DOHH2 (cell line): ENCODE measurements around the gene HBP1.

ENCODE experiments used
- H3F3A ChIP-seq: fragments of 200-600 bp; sonication (generic), shearing (Covaris generic); 2 replicates; pipeline ENCODE4 v1.6.0; 2016; ENCODE audit warnings: antibody characterized with exemption, mild to moderate bottlenecking; ENCODE audit not compliant: control insufficient read depth, insufficient read depth
- H3K27ac ChIP-seq: fragments of 200-600 bp; sonication (generic); 2 replicates; pipeline ENCODE4 v1.5.1; 2014; ENCODE audit warnings: low read depth, mild to moderate bottlenecking, low read length, moderate library complexity
- H3K27me3 ChIP-seq: fragments of 200-600 bp; sonication (generic); 2 replicates; pipeline ENCODE4 v1.6.1; 2014; ENCODE audit warnings: mild to moderate bottlenecking, low read length, mixed read lengths; ENCODE audit not compliant: control insufficient read depth
- H3K36me3 ChIP-seq: fragments of 200-600 bp; sonication (generic); 2 replicates; pipeline ENCODE4 v1.6.1; 2014; ENCODE audit warnings: mild to moderate bottlenecking, low read length, moderate library complexity, mixed read lengths; ENCODE audit not compliant: control insufficient read depth
- H3K4me1 ChIP-seq: fragments of 200-600 bp; sonication (generic); 2 replicates; pipeline ENCODE4 v1.6.1; 2014; ENCODE audit warnings: mild to moderate bottlenecking, low read length, mixed read lengths; ENCODE audit not compliant: control insufficient read depth
- H3K4me2 ChIP-seq: fragments of 200-600 bp; sonication (generic); 2 replicates; pipeline ENCODE4 v1.6.0; 2014; ENCODE audit warnings: mild to moderate bottlenecking, low read length, moderate library complexity
- H3K4me3 ChIP-seq: fragments of 200-600 bp; sonication (generic); 2 replicates; pipeline ENCODE4 v1.5.1; 2014; ENCODE audit warnings: mild to moderate bottlenecking, low read length, mixed read lengths
- H3K79me2 ChIP-seq: fragments of 200-600 bp; sonication (generic); 2 replicates; pipeline ENCODE4 v1.6.1; 2014; ENCODE audit warnings: mild to moderate bottlenecking, low read length, mixed read lengths; ENCODE audit not compliant: control insufficient read depth
- H3K9me2 ChIP-seq: fragments of 200-600 bp; sonication (generic); replicated peaks from 2 replicates; pipeline ENCODE4 v1.6.1; 2014; ENCODE audit warnings: mild to moderate bottlenecking, low read length, mixed read lengths; ENCODE audit not compliant: control insufficient read depth
- H3K9me3 ChIP-seq: fragments of 200-600 bp; sonication (generic); 2 replicates; pipeline ENCODE4 v1.6.1; 2014; ENCODE audit warnings: antibody characterized with exemption, low read length, mixed read lengths; ENCODE audit not compliant: control insufficient read depth, insufficient read depth
- H4K20me1 ChIP-seq: fragments of 200-600 bp; sonication (generic); 2 replicates; pipeline ENCODE4 v1.6.0; 2014; ENCODE audit warnings: low read depth, mild to moderate bottlenecking, antibody characterized with exemption, low read length, moderate library complexity; ENCODE audit not compliant: control insufficient read depth, insufficient read depth
- CTCF ChIP-seq: fragments of 200-600 bp; sonication (generic); IDR thresholded peaks from one replicate; pipeline ENCODE4 v1.5.1; 2014; ENCODE audit warnings: antibody characterized with exemption, mild to moderate bottlenecking, low read depth, low read length; ENCODE audit not compliant: poor library complexity, severe bottlenecking
- EZH2phosphoT487 ChIP-seq: fragments of 200-600 bp; sonication (generic); IDR thresholded peaks from 2 replicates; pipeline ENCODE4 v1.6.1; 2017; ENCODE audit warnings: borderline replicate concordance, mild to moderate bottlenecking, antibody characterized with exemption, low read length, moderate library complexity, mixed read lengths

HBP1 gene

GRCh38 chr7:107207459-107207858, 38.7 kb downstream of the HBP1 start:
- H3K4me1 ChIP-seq: peaks cover 6% of the 10 kb centered on the region
- H3K9me2 ChIP-seq: no peaks in the 10 kb centered on the region
- no peak overlapping the region for H3K27ac ChIP-seq
- H3K36me3 ChIP-seq: peaks cover 13% of the 10 kb centered on the region; the same call in 1 of the 2 replicates
- H3K79me2 ChIP-seq: no peaks in the 10 kb centered on the region
- no peaks in the 10 kb centered on the region for H3K27me3 ChIP-seq
- no peak overlapping the region for H3K4me3 ChIP-seq
- no peak overlapping the region for H3K4me2 ChIP-seq
- no peaks in the 10 kb centered on the region for H3K9me3 ChIP-seq
- H4K20me1 ChIP-seq: no peaks in the 10 kb centered on the region
- no peak for TF ChIP-seq EZH2phosphoT487
- TF ChIP-seq CTCF: no peak
- no peaks in the 10 kb centered on the region for H3F3A ChIP-seq

GRCh38 chr7:107208024-107208521, 39.3 kb downstream of the HBP1 start:
- Histone ChIP-seq H4K20me1 (no peaks in the 10 kb centered on the region), H3K4me2 (no peak overlapping the region), H3F3A (no peaks in the 10 kb centered on the region), H3K36me3 (peaks cover 8% of the 10 kb centered on the region; the same call in 1 of the 2 replicates), H3K27ac (no peak overlapping the region), H3K27me3 (no peaks in the 10 kb centered on the region), H3K9me2 (no peaks in the 10 kb centered on the region), H3K4me1 (peaks cover 6% of the 10 kb centered on the region), H3K9me3 (no peaks in the 10 kb centered on the region), H3K79me2 (no peaks in the 10 kb centered on the region), H3K4me3 (no peak overlapping the region)
- no peak for TF ChIP-seq CTCF
- no peak for TF ChIP-seq EZH2phosphoT487

- H3F3A ChIP-seq: no peaks in the 10 kb centered on the region
- no peak for TF ChIP-seq CTCF
- TF ChIP-seq EZH2phosphoT487: no peak
- H3K27ac ChIP-seq: no peak overlapping the region
- H3K9me2 ChIP-seq: no peaks in the 10 kb centered on the region
- H3K79me2 ChIP-seq: no peaks in the 10 kb centered on the region
- no peaks in the 10 kb centered on the region for H4K20me1 ChIP-seq
- H3K36me3 ChIP-seq: peaks cover 6% of the 10 kb centered on the region; the same call in 1 of the 2 replicates
- no peak overlapping the region for H3K4me3 ChIP-seq
- no peaks in the 10 kb centered on the region for H3K9me3 ChIP-seq
- peaks cover 6% of the 10 kb centered on the region for H3K4me1 ChIP-seq
- H3K4me2 ChIP-seq: no peak overlapping the region
- H3K27me3 ChIP-seq: no peaks in the 10 kb centered on the region
Measured at GRCh38 chr7:107208563-107208962, 39.8 kb downstream of the HBP1 start.
